PFSK-1 (cell line): Measurements from ENCODE around the gene CDK6.

ENCODE experiments used
- FOXP2 ChIP-seq: optimal IDR thresholded peaks from 2 replicates; pipeline ENCODE3; 2011; ENCODE audit warnings: borderline replicate concordance, control low read depth, inconsistent platforms; ENCODE audit not compliant: insufficient read depth; ENCODE audit errors: extremely low read length, extremely low read depth
- POLR2AphosphoS5 ChIP-seq: IDR thresholded peaks from 2 replicates; pipeline ENCODE4 v1.6.1; 2012; ENCODE audit warnings: low read depth, mild to moderate bottlenecking, control low read depth, low read length, moderate library complexity
- SIN3A ChIP-seq: IDR thresholded peaks from 2 replicates; pipeline ENCODE4 v1.6.1; 2012; ENCODE audit warnings: mild to moderate bottlenecking, low read length, moderate library complexity, borderline replicate concordance; ENCODE audit not compliant: insufficient read depth
- TAF1 ChIP-seq: IDR thresholded peaks from 2 replicates; pipeline ENCODE4 v1.6.1; 2012; ENCODE audit warnings: low read length, control low read depth, borderline replicate concordance; ENCODE audit not compliant: insufficient read depth

GRCh38 chr7:92627956-92628355 lies 208.4 kb downstream of the CDK6 start:
- no peak for TF ChIP-seq POLR2AphosphoS5
- TF ChIP-seq TAF1, result no peak
- TF ChIP-seq SIN3A, result no peak
- no peak for TF ChIP-seq FOXP2
